Raji (cell line): ENCODE measurements around the gene CPA5.

ENCODE experiments used
- POLR2A ChIP-seq: IDR thresholded peaks from 2 replicates; pipeline ENCODE4 v1.6.1; 2011; ENCODE audit warnings: low read depth, low read length, control low read depth; ENCODE audit not compliant: insufficient read depth

The CPA5 gene

DNA sequence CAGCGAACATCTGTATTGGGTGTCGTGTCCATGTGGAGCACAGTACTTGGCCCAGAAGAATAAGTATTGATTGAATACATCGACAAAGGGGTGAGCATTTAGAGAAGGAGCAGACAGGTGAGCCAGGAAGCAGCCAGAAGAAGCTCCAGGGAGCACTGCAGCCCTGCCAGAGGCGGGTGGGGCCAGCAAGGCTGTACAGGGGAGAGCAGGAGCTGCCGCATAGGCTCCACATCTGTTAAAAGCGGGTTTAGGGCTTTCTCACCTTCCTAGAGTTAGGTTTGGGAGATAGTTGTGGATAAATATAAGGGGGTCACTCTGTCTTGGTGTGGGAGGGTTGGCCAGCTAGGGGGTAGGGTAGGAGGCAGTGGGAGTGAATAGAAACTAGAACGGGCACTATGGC is 34.4 kb downstream of the CPA5 start:
- TF ChIP-seq POLR2A = no peak

DNA sequence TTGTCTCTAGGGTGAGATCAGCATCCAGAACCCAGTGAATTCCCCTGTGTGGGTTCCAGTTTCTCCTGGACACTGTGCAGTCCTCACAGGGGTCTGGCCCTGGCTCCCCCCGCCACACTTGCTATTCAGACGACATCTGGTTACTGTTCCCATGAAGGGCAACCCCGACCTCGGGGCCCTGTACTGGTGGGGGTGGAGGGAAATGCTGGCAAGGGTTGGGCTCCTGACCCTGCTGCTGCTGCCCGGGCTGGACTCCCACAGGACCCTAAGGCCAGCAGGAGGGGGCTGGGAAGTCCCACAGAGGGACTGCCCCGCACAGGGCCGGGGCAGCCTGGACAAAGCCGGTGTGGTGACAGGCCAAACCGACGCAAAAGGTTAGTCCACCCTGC is 34.9 kb downstream of the CPA5 start:
- TF ChIP-seq POLR2A = no peak

DNA sequence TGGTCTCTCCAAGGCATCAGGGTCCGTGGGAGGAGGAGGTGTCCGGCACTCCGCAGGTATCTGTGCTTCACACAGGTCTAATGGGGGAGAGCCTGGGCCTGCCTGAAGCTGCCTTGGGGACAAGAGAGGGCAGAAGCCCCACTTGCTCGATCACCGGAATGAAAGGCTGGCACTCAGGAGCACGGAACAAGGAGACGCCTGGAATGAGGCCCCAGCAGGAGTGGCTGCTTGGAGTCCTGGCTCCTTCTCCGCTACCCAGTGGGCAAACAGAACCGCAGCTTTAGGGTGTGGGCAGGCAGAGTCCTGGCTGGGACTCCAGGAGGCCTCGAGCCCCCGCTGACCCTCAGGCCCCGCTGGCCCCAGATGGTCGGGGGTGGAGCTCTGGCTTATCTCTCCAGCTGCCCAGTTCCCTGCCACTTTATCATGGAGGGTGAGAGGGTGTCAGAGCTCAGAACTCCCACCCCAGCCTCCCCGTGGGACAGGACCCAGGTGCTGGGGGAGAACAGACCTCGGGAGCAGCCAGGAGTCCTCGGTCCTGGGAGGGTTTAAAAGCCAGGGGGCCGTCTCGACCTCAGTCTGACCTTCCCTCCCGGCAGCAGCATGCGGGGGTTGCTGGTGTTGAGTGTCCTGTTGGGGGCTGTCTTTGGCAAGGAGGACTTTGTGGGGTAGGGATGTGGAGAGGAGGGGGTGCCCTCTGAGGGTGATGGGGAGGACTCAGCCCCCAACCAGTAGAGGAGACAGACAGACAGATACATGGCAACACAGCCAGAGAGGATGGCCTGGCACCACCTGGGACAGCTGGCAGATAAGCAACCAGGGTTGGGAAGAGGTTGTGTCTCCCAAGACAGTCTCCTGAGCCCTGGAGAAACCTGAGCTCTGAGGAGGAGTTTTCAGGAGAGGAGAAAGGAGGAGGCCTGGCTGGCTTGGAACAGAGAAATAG is 35.6 kb downstream of the CPA5 start, which contains the start of gene CPA1:
Gene CPA1 (plus strand): TSS at position 574 of the 940 bp plus-strand sequence. CDS start 27 bp downstream, at position 601.
- TF ChIP-seq POLR2A = no peak

DNA sequence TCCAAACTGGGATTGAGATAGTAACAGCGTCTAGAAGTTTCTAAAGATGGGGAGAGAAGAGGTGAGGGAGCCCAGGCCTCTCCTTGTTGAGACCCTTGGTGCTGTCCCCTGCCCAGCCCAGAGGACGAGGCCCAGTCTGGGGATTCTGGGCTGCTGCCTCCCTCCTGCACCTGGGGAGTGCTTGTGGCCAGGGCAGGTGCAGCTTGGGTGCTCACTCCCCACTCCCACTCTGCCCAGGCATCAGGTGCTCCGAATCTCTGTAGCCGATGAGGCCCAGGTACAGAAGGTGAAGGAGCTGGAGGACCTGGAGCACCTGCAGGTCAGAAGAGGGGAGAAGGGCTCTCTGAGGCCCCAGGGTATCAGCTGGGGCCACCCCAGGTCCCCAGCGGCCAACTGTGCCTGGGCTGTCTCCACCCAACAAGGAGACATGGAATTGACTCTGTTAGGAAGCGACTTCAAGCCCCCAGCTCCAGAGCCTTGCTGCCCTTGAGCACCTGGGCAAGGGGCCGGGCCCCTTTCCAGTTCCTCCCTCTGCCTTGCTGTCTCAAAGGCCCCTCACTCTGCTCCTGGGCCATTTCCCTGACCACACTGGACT is 36.3 kb downstream of the CPA5 start:
- no peak for TF ChIP-seq POLR2A

DNA sequence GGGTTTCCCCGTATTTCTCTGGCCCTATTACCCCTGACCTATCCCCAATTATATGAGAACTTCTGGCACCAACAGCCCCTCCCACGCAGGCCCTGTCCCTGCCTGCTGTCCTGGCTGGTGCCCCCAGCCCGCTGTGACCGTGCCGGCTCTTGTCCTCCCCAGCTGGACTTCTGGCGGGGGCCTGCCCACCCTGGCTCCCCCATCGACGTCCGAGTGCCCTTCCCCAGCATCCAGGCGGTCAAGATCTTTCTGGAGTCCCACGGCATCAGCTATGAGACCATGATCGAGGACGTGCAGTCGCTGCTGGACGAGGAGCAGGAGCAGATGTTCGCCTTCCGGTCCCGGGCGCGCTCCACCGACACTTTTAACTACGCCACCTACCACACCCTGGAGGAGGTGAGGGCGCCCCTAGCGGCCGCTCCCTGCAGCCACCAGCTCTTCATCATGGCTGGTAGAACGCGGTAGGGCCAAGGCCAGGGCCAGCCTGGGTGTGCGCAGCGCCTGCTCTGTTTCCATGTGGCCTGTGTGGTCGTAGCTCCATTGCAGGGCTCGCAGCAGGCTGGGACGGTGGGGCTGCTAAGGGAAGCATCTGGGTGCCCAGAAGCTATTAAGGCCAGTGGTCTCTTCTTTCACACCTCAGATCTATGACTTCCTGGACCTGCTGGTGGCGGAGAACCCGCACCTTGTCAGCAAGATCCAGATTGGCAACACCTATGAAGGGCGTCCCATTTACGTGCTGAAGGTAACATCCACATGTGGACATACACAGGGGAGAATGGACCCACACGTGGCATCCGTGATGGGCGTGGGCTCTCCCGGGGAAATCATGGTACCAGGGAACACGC is 37.1 kb downstream of the CPA5 start:
- no peak for TF ChIP-seq POLR2A

DNA sequence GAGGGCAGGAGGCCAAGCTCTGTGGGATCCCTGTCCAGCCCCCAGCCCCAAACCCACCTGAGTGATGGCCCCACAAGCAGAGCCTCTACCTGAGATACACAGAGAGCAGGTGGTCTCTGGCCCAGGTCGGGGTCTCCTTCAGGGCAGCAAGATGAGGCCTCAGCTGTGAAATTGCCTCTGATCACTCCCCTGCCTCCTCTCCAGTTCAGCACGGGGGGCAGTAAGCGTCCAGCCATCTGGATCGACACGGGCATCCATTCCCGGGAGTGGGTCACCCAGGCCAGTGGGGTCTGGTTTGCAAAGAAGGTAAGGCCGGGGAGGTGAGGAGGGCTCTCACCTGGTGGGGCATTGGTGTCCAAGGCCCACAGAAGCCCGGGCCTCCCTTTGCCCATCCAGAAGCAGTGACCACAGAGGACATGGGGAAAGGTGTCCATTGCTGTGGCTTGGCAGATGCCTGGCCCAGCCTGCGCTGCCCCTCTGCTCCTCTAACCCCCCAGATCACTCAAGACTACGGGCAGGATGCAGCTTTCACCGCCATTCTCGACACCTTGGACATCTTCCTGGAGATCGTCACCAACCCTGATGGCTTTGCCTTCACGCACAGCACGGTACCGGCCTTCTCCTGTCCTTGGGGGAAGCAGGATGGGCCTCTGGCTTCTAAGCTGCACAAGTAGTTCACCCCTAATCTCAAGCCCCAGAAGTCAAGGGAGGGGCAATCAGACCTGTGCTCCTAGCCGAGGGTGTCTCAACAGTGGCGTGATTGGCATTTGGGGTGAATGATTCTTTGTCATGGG is 38.8 kb downstream of the CPA5 start:
- no peak for TF ChIP-seq POLR2A

DNA sequence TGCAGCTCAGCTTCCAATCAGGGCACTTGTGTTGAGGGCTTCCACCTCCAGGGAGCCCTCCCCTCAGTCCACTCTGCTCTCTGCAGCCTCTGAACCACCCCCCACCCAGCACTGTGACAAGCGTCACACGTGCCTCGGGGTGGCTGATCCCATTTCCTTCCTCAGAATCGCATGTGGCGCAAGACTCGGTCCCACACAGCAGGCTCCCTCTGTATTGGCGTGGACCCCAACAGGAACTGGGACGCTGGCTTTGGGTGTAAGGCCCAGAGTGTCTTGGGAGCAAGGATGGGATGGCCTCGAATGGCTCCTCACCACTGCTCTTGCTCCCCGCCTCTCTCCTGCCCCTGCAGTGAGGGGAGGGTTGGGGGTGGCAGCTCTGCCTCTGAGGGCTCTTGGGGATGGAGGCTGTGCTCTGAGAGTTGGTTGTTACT is 39.8 kb downstream of the CPA5 start:
- TF ChIP-seq POLR2A = no peak

DNA sequence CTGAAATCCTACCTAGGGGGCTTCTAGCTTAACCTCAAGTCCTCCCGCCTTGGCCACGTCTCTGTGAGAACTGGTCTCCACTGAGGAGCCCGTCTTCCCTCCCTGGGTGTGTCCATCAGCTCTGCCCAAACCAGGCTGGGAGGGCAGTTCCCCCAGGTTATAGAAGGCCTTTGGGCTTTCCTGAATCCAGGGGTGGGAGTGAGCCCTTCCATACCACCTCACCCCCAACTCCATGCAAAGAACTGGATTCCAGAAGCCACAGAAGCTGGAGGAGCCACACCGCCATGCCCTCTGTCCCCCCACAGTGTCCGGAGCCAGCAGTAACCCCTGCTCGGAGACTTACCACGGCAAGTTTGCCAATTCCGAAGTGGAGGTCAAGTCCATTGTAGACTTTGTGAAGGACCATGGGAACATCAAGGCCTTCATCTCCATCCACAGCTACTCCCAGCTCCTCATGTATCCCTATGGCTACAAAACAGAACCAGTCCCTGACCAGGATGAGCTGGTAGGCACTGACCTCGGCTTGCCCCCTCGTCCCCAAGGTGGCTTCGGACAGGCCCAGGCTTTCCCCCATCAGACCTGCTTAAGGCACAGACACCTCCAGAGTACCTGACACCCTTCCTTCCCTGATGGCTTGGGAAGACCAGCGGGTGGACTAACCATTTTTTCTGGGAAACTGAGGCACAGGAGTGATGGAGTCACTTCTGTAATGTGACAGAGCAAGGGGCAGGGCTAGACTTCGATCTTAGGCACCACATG is 40.4 kb downstream of the CPA5 start:
- TF ChIP-seq POLR2A = no peak

DNA sequence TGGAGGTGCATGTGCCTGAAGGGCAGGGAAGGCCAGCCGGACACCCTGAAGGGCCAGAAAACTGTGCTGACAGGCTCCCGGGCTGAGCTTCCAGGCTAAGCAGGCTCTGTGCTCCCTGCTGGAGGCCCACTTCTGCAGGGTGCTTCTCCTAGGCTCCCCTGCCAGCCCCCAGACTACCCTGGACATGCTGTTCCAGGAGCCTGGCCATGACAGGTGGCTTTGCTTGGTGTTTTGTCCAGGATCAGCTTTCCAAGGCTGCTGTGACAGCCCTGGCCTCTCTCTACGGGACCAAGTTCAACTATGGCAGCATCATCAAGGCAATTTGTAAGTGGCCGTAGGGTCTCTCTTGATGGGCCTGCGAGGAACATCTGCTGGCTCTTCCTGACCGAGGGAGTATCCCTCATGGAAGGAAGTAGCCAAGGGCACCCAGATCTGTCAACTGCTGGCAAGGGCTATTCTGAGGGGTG is 41.0 kb downstream of the CPA5 start:
- TF ChIP-seq POLR2A = no peak

DNA sequence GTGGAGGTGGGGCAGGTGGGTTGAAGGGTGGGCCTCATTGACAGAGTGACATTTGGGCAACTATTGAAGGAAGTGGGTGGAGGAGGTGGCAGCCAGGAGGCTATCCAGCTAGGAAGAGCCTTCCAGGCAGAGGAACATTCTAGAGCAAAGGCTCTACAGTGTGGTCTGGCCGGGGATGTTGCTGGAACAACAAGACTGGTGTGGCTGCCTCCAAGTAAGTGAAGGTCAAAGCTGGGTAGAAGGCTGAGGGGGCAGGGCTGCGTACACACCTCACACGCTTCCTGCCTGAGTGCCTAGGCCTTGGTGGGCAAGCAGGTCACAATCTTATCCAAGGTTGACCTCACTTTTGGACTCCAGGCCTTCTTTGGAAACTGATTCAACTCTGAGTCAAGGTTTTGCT is 42.3 kb downstream of the CPA5 start:
- TF ChIP-seq POLR2A = no peak

DNA sequence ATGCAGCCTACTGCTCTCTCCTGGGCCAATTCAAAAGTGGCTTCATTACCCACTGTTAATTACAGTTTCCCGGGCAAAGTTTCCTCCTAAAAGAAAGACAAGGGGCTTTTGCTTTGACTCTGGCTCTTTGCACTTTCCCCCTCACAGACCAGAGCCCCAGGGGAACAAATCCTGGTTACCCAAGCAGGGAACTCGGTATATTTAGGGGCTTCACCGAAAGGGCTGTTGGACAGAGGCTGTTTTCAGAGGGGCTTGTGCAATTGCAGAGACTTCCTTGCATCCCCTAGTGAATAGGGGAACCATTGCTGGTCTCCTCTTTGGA is 42.7 kb downstream of the CPA5 start:
- TF ChIP-seq POLR2A = no peak

DNA sequence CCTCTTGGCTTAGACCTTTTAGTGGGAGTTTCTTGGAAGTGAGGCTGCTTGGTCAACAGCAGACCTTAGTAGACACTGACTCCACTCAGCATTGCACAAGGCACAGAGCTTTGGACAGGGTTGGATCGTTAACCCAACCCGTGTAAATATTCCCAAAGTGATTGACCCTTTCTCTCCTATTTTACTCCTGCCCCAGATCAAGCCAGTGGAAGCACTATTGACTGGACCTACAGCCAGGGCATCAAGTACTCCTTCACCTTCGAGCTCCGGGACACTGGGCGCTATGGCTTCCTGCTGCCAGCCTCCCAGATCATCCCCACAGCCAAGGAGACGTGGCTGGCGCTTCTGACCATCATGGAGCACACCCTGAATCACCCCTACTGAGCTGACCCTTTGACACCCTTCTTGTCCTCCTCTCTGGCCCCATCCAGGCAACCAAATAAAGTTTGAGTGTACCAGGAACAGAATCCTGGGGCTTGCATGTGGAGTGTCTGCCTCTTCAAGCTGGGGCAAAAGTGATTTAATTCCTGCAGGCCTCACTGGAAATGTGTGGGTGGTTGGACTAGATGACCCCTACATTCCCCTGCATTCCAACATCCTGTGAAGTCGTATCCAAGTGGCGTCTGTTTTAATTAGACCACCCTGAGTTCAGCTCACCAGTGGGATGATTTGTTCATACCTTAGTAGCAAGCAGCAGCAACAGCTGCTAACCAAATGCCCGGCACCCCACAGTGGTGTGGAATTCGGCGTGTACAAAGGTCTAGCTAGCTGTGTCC is 43.2 kb downstream of the CPA5 start:
- TF ChIP-seq POLR2A = no peak

DNA sequence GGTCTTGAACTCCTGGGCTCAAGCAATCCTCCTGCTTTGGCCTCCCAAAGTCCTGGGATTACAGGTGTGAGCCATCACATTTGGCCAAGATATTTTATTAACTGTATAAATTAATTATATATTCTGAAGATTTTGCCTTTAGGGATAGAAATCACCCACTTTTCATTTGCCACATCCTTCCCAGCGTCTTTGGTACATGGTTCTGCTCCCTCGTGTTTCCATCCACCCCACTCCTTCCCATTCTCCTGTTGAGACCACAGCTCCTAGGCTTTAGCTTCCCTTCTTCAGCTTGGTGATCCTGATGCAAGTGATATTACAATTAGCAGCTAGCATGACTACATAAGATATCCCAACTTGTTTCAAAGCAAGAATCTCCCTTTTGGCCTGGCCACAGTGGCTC is 44.1 kb downstream of the CPA5 start:
- TF ChIP-seq POLR2A = no peak

DNA sequence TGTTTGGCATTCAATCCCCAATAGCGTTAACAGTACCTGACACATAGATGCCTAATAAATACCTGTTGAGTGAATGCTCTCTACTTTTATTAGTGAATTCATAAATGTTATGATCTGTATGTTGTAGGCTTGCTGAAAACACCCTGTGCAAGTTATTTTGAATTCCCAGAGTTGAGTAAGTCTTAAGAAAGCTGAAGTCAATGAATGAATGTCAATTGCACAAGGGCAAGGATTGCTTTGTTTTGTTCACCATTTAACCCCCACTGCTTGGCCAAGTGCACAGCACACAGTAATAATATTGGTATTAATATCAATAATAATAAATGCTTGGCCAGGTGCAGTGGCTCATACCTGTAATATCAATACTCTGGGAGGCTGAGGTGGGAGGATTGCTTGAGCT is 45.9 kb downstream of the CPA5 start:
- no peak for TF ChIP-seq POLR2A

DNA sequence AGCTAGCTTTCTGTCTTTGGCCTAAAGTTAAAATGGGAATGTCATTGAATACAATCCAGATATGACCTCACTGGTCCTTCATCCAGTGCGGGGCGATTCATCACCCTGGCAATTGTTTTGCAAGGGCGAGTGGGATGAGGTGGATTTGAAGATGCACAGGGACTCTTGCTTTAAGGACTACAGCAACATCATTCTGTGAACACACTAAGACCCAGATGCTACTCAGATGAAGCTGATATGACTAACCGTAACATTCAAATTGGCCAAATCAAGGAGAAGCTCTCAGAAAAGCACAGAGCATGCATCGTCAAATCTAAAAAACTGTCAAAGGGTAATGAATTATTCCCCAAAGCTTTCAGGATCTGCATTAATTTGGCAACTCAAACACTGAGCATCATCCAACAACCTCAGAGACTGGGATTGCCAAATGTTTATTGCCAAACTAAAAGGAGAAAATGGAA is 48.5 kb downstream of the CPA5 start:
- no peak for TF ChIP-seq POLR2A
